Kidney (tissue), 14 donors: ENCODE data around the gene TDRKH. TPM values are rescaled to one million over a fixed set of nuclear protein-coding genes. Genes with fewer than 3 reads are reported as not detected.
"Not testable (repeated sequence)": the region's sequence is repeated elsewhere in the genome, so short reads cannot be mapped to it uniquely, and the experiment has no call there.

ENCODE experiments used
- DNase-seq, 5 donors: peaks; one replicate each; pipeline ENCODE4 v3.0.0-alpha.2; 2013 to 2020
- FAIRE-seq: peaks from 2 replicates; lab custom pipeline; 2012; peaks lifted over from hg19 to GRCh38; lab: Jason Lieb, UNC
- H3K27ac ChIP-seq, 2 donors: one replicate each; pipeline ENCODE4 v1.7.0; 2013; ENCODE audit warnings: low read depth in 2 of 2, low read length in 2 of 2, inconsistent platforms in 1 of 2
- H3K27me3 ChIP-seq: one replicate; pipeline ENCODE4 v1.7.1; 2013; ENCODE audit warnings: low read length, inconsistent platforms; ENCODE audit not compliant: control insufficient read depth, insufficient read depth
- H3K36me3 ChIP-seq, 3 donors: one replicate each; pipeline versions ENCODE4 v1.7.0 to v1.7.1; 2013; ENCODE audit warnings: low read length in 3 of 3, control low read depth in 1 of 3, inconsistent platforms in 1 of 3; ENCODE audit not compliant: insufficient read depth in 3 of 3, control insufficient read depth in 2 of 3
- H3K4me1 ChIP-seq, 3 donors: one replicate each; pipeline versions ENCODE4 v1.7.0 to v1.7.1; 2013; ENCODE audit warnings: low read length in 3 of 3, inconsistent platforms in 1 of 3, low read depth in 1 of 3; ENCODE audit not compliant: control insufficient read depth in 2 of 3, insufficient read depth in 2 of 3
- H3K4me3 ChIP-seq, 3 donors: one replicate each; pipeline versions ENCODE4 v1.7.0 to v1.8.1; 2013; ENCODE audit warnings: low read length in 3 of 3, control low read depth in 1 of 3, inconsistent platforms in 1 of 3
- H3K9ac ChIP-seq, 3 donors: one replicate each; pipeline versions ENCODE4 v1.7.0 to v1.7.1; 2013; ENCODE audit warnings: low read length in 3 of 3, control low read depth in 1 of 3, inconsistent platforms in 1 of 3
- H3K9me3 ChIP-seq, 3 donors: one replicate each; pipeline versions ENCODE4 v1.7.0 to v1.7.1; 2013; ENCODE audit warnings: low read length in 3 of 3, control low read depth in 1 of 3, inconsistent platforms in 1 of 3; ENCODE audit not compliant: control insufficient read depth in 2 of 3, insufficient read depth in 1 of 3
- CTCF ChIP-seq: IDR thresholded peaks from 3 replicates; pipeline ENCODE4 v1.5.1; 2012; ENCODE audit warnings: mild to moderate bottlenecking, moderate library complexity, borderline replicate concordance; ENCODE audit not compliant: insufficient read depth; ENCODE audit errors: extremely low read depth
- intact Hi-C: fragments of 100-400 bp; cut with DNase I; formaldehyde crosslinking; loops from one replicate; pipeline ENCODE4 v1.11.1; 2022
- polyA plus RNA-seq: library from polyadenylated mRNA; stranded (reverse); fragments of 350-450 nt; fragmentation: Illumina TruSeq; extraction: RNeasy Lipid Tissue Mini Kit (QIAGEN cat#74804); gene quantifications from one replicate; pipeline ENCODE4 v1.2.3, GENCODE V29; 2014; ENCODE audit warnings: low read depth, low replicate concordance; ENCODE audit not compliant: insufficient read depth
- total RNA-seq: library from RNA; stranded (reverse); fragmentation: NEBNext Ultra II Directional; extraction: Animal tissue kit (Norgen Biotek cat#: 25700); gene quantifications from one replicate; pipeline ENCODE4 v1.2.1, GENCODE V29; 2021
- donor health status: control.
- donor health status: control.
- donor health status: control.
- donor health status: control.
- donor health status: control.
- donor health status: DM: yes; HTN: yes; CAD: no.
- donor health status: Normal renal cell carcinoma (clear cell type).

The TDRKH gene
- total and polyA plus RNA-seq, 2 donors from 2014 or later = 5.3 to 13.5 TPM

DNA sequence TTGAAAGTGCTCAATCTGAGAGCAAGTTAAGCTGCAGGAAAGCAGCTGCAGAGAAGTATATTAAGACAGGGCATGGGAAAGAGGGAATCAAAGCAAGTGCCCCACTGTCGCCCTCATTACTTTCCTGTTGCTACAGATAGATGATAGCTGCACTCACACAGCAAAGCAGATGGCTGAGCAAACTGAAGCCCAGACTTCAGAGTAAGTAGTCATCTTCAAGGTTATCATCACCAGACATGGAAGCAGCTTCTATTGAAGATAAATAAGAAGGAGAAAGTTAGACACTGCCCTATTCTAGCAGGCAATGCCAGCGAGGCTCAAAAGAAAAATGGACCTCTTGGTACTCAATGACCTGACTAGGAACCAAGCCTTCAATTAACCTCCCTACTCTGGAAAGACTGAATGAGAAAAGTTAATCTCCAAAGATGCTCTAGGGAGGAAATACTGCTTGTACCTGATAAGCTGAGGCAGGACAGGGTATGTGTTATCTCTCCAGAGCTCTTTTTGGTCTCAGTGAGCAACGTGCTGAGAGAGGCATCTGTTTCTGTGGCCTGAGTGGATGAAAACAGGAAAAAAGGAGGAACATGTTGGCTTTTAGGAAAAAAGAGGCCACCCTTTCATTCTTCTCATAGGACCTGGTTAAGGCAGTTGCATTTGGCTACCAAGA lies 15.9 kb downstream of the TDRKH start:
- no peak overlapping the region for H3K9ac ChIP-seq
- no peaks in the 10 kb centered on the region for H3K27me3 ChIP-seq
- no peak for DNase-seq
- intact Hi-C loops = no loop called here
- H3K9me3 ChIP-seq = no peaks in the 10 kb centered on the region
- H3K4me3 ChIP-seq = no peak overlapping the region
- TF ChIP-seq CTCF = no peak
- H3K27ac ChIP-seq = peak overlapping the region in 1 of 2 donors; percentile 23
- peaks cover 0 to 11% (median 2%) of the 10 kb centered on the region in 3 donors for H3K36me3 ChIP-seq
- H3K4me1 ChIP-seq = no peaks in the 10 kb centered on the region
- FAIRE-seq = no peak

- H3K9ac ChIP-seq = no peak overlapping the region
These were observed 16.6 kb downstream of the TDRKH start for GRCh38 chr1:151773702-151774101.

DNA sequence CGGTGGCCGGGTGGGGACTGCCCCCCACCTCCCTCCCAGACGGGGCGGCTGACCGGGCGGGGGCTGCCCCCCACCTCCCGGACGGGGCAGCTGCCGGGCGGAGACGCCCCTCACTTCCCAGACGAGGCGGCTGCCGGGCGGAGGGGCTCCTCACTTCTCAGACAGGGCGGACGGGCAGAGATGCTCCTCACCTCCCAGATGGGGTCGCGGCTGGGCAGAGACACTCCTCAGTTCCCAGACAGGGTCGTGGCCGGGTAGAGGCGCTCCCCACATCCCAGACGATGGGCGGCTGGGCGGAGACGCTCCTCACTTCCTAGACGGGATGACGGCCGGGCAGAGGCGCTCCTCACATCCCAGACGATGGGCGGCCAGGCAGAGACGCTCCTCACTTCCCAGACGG lies 21.0 kb downstream of the TDRKH start:
- H3K27ac ChIP-seq, FAIRE-seq, H3K36me3 ChIP-seq: not testable (repeated sequence)

More at GRCh38 chr1:151773702-151774101, 16.6 kb downstream of the TDRKH start:
- H3K9me3 ChIP-seq = no peaks in the 10 kb centered on the region
- H3K36me3 ChIP-seq = peaks cover 0 to 10% (median 2%) of the 10 kb centered on the region in 3 donors
- no peak for FAIRE-seq
- peak overlapping the region in 1 of 2 donors; percentile 23 for H3K27ac ChIP-seq
- intact Hi-C loops = no loop called here
- no peaks in the 10 kb centered on the region for H3K4me1 ChIP-seq
- TF ChIP-seq CTCF = no peak
- DNase-seq = no peak
- H3K4me3 ChIP-seq = no peak overlapping the region
- no peaks in the 10 kb centered on the region for H3K27me3 ChIP-seq

DNA sequence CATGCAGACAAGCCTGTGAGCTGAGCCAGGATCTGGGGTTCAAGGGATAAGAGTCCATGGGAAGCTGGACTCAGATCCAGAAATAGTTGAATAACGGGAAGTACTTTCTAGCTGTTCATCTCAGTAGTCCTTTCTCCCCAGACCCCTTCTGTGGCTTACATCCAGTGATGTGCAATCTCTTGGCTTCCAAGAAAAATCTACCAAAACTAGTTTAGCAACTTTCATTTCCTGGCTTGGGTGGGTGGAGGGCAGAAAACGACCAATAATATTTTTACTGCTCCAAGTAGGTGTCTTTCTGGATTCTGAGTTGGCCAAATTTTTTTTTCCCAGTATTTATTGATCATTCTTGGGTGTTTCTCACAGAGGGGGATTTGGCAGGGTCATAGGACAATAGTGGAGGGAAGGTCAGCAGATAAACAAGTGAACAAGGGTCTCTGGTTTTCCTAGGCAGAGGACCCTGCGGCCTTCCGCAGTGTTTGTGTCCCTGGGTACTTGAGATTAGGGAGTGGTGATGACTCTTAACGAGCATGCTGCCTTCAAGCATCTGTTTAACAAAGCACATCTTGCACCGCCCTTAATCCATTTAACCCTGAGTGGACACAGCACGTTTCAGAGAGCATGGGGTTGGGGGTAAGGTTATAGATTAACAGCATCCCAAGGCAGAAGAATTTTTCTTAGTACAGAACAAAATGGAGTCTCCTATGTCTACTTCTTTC lies 21.8 kb downstream of the TDRKH start:
- H3K36me3 ChIP-seq, H3K27ac ChIP-seq, H3K4me3 ChIP-seq, H3K27me3 ChIP-seq, H3K4me1 ChIP-seq, H3K9ac ChIP-seq, intact Hi-C loops, FAIRE-seq, H3K9me3 ChIP-seq: not testable (repeated sequence)
- peak in 2 of 5 donors; percentile 39 for DNase-seq

More for the DNA sequence above, 21.0 kb downstream of the TDRKH start:
- intact Hi-C loops, H3K27me3 ChIP-seq, H3K9me3 ChIP-seq, H3K9ac ChIP-seq, H3K4me1 ChIP-seq, H3K4me3 ChIP-seq: not testable (repeated sequence)
- peak in 1 of 5 donors; percentile 70 for DNase-seq
